Measurements from ENCODE around the gene PTPRD.

- TF ChIP-seq ZNF274 (IDR thresholded peaks at IDR 0.05; ENCODE audit: low read length) (no peak), ZNF274 (tag by site-specific recombination; IDR thresholded peaks at IDR 0.05; ENCODE audit: borderline replicate concordance) (no peak), ZSCAN5A (tag by site-specific recombination; IDR thresholded peaks at IDR 0.05) (no peak), BCL11A (tag by site-specific recombination; IDR thresholded peaks at IDR 0.05; ENCODE audit: low read depth) (no peak), CTCF (tag by site-specific recombination; IDR thresholded peaks at IDR 0.05) (no peak), REST (tag by site-specific recombination; IDR thresholded peaks at IDR 0.05) (no peak), PRDM4 (tag by site-specific recombination; IDR thresholded peaks at IDR 0.05) (no peak), ATF2 (tag by site-specific recombination; IDR thresholded peaks at IDR 0.05; ENCODE audit: low read depth) (no peak), ZNF449 (tag by site-specific recombination; IDR thresholded peaks at IDR 0.05) (no peak)
These were observed 860.8 kb downstream of the PTPRD start for GRCh38 chr9:9751996-9752395.
